A549 (cell line): Measurements from ENCODE around the gene TIPARP.

Experiments used
- CBX2 ChIP-seq: fragments of 200-600 bp; sonication (generic); IDR thresholded peaks from 2 replicates; pipeline ENCODE4 v1.6.1; 2016; ENCODE audit warnings: low read depth, mild to moderate bottlenecking, borderline replicate concordance
- CTCF ChIP-seq: fragments of >200 bp; sonication (Bioruptor Twin); formaldehyde crosslinking; IDR thresholded peaks from 3 replicates; pipeline ENCODE4 v1.5.1; 2016
- HMGXB4 ChIP-seq: fragments of 250-450 bp; sonication (Bioruptor Pico); IDR thresholded peaks from 2 replicates; pipeline ENCODE4 v1.5.0; 2021; ENCODE audit warnings: mild to moderate bottlenecking, moderate library complexity, borderline replicate concordance
- HOXA7 ChIP-seq: fragments of 250-450 bp; sonication (Bioruptor Pico); IDR thresholded peaks from 2 replicates; pipeline ENCODE4 v1.5.0; 2020; ENCODE audit warnings: mild to moderate bottlenecking, moderate library complexity
- KDM1A ChIP-seq: fragments of 200-600 bp; sonication (generic); IDR thresholded peaks from 2 replicates; pipeline ENCODE4 v1.6.1; 2016; ENCODE audit warnings: low read depth, mild to moderate bottlenecking
- MAFK ChIP-seq: fragments of 450-650 bp; IDR thresholded peaks from 2 replicates; pipeline ENCODE4 v1.6.1; 2014; ENCODE audit not compliant: partially characterized antibody
- MAX ChIP-seq: IDR thresholded peaks from 2 replicates; pipeline ENCODE4 v1.6.1; 2012
- MYC ChIP-seq: IDR thresholded peaks from 2 replicates; pipeline ENCODE4 v1.6.1; 2012; ENCODE audit warnings: mild to moderate bottlenecking, inconsistent platforms, low read length, improper control_type of control experiment, borderline replicate concordance
- NR3C1 ChIP-seq: fragments of >200 bp; sonication (Bioruptor Twin); formaldehyde crosslinking; IDR thresholded peaks from 3 replicates; pipeline ENCODE4 v1.6.1; 2017
- POLR2A ChIP-seq: IDR thresholded peaks from 2 replicates; pipeline ENCODE4 v1.6.1; 2012; ENCODE audit warnings: mild to moderate bottlenecking, low read length
- REST ChIP-seq: fragments of 200-600 bp; sonication (generic); IDR thresholded peaks from 2 replicates; pipeline ENCODE4 v1.6.1; 2016; ENCODE audit warnings: antibody characterized with exemption, mild to moderate bottlenecking, moderate library complexity
- SMC3 ChIP-seq: fragments of >200 bp; sonication (Bioruptor Twin); formaldehyde crosslinking; IDR thresholded peaks from 3 replicates; pipeline ENCODE4 v1.6.1; 2018; ENCODE audit warnings: inconsistent platforms
- USF2 ChIP-seq: fragments of 450-650 bp; IDR thresholded peaks from 2 replicates; pipeline ENCODE4 v1.6.1; 2014; ENCODE audit warnings: antibody characterized with exemption

GRCh38 chr3:156630773-156631093, 43.7 kb upstream of the TIPARP start:
- TF ChIP-seq CBX2 (no peak), SMC3 (no peak), CTCF (no peak), NR3C1 (no peak), HOXA7 (CRISPR knock-in tag) (no peak), POLR2A (no peak), MAFK (no peak), USF2 (no peak), KDM1A (no peak), HMGXB4 (CRISPR knock-in tag) (no peak), REST (no peak), MAX (no peak), MYC (no peak)
